ENCODE data around the gene NFKBIB. TPM values are rescaled to one million over a fixed set of nuclear protein-coding genes. Genes with fewer than 3 reads are reported as not detected.

The NFKBIB gene
- polyA plus RNA-seq, 1 of the 3 experiments (the other 2 are of a cell fraction) = 31.8 TPM

DNA sequence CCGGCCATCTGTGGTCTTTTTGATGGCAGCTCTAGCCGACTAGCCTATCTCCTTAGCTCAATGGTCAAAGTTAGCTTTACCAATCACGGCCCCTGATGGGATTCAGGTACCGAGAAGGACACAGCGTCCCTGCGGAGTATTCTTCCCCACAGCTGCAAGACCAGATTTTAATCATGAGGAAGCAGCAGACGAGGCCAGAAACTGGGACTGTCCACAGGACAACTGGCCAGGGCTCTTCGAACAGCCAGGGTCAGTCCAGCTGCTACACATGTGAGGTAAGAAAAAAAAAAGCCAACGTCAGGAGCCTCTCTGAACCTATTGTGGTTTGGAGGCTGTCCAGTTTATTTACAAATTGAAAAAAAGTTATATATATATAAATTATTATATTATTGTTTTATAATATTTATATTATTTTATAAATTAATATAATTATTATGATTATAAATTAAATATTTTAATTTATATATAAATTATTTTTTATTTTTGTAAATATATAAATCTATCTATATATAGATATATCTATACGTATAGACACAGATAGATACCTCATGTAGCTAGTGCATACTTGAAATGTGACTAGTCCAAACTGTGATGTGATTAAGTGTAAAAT lies 32.5 kb upstream of the NFKBIB start:
- Histone ChIP-seq H3K4me2 (no peak overlapping the region), H3K4me1 (ENCODE audit: control insufficient read depth in 1 of 2, insufficient read depth in 2 of 2, low read depth in 1 of 2, low read length in 1 of 2) (peaks cover 0 to 21% of the 10 kb centered on the region in 2 experiments; a peak in 1 of 4 replicates), H3K9ac (no peak overlapping the region), H3K9me2 (no peaks in the 10 kb centered on the region), H3K36me3 (replicated peaks in 1 of 2; ENCODE audit: control insufficient read depth in 1 of 2, insufficient read depth in 2 of 2, low read length in 1 of 2) (no peaks in the 10 kb centered on the region), H4K20me1 (ENCODE audit: insufficient read depth) (no peaks in the 10 kb centered on the region), H2AFZ (ENCODE audit: low read depth) (no peak overlapping the region), H3F3A (replicated peaks; ENCODE audit: insufficient read depth) (no peaks in the 10 kb centered on the region), H3K9me3 (no peaks in the 10 kb centered on the region), H3K27me3 (ENCODE audit: insufficient read depth) (no peaks in the 10 kb centered on the region), H3K79me2 (ENCODE audit: insufficient read depth) (no peaks in the 10 kb centered on the region), H3K4me3 (ENCODE audit: low read depth in 2 of 2, low read length in 1 of 2) (no peak overlapping the region), H3K27ac (ENCODE audit: low read depth in 2 of 2, low read length in 1 of 2) (peak overlapping the region in 1 of 2 experiments; percentile 18; a peak in 1 of 4 replicates)
- POLR2A ChIA-PET = interaction anchor here (0.6 kb wide), 1 partner anchor 50 kb away, joined by 3 read pairs; no protein-coding TSS in a partner anchor
- TF ChIP-seq SIN3A (IDR thresholded peaks at IDR 0.05; ENCODE audit: borderline replicate concordance, low read depth, low read length) = no peak
- TF ChIP-seq MAX (IDR thresholded peaks at IDR 0.05; ENCODE audit: low read depth) = no peak
- no peak for TF ChIP-seq RFX5 (IDR thresholded peaks at IDR 0.05; ENCODE audit: low read length)
- TF ChIP-seq EP300 (IDR thresholded peaks at IDR 0.05; ENCODE audit: borderline replicate concordance in 1 of 2, low read depth in 1 of 2, low read length in 1 of 2) = no peak
- TF ChIP-seq FOXJ3 (CRISPR knock-in tag; IDR thresholded peaks at IDR 0.05) = no peak
- TF ChIP-seq USF1 (IDR thresholded peaks at IDR 0.05; ENCODE audit: borderline replicate concordance, low read depth) = no peak
- DNase-seq = peak; percentile 38
- 82% methylated on average over 10 of the region's 10 CpGs for WGBS (ENCODE audit: low lambda C conversion rate)
- CTCF ChIA-PET = interaction anchor here (0.7 to 6.3 kb wide), 5 partner anchors 15 to 464 kb away, joined by 3 to 36 read pairs (median 4); partner anchors contain the start of gene FAM98C

- ChIA-PET CTCF (interaction anchor here (0.9 to 6.3 kb wide), 6 partner anchors 12 to 466 kb away, joined by 3 to 36 read pairs (median 4); partner anchors contain the start of genes ECH1 and FAM98C), POLR2A (interaction anchor here (1.0 kb wide), 2 partner anchors 19 to 36 kb away, joined by 3 to 4 read pairs; no protein-coding TSS in a partner anchor)
- H3K9me3 ChIP-seq = no peaks in the 10 kb centered on the region
- H3K27ac ChIP-seq (ENCODE audit: low read depth in 2 of 2, low read length in 1 of 2) = no peak overlapping the region
- H3K4me3 ChIP-seq (ENCODE audit: low read depth in 2 of 2, low read length in 1 of 2) = no peak overlapping the region
- H3K4me1 ChIP-seq (ENCODE audit: control insufficient read depth in 1 of 2, insufficient read depth in 2 of 2, low read depth in 1 of 2, low read length in 1 of 2) = peaks cover 0 to 15% of the 10 kb centered on the region in 2 experiments; a peak in 1 of 4 replicates
- no peak overlapping the region for H3K4me2 ChIP-seq
- H3K9me2 ChIP-seq = no peaks in the 10 kb centered on the region
- H3K36me3 ChIP-seq (replicated peaks in 1 of 2; ENCODE audit: control insufficient read depth in 1 of 2, insufficient read depth in 2 of 2, low read length in 1 of 2) = no peaks in the 10 kb centered on the region
- no peaks in the 10 kb centered on the region for H3F3A ChIP-seq (replicated peaks; ENCODE audit: insufficient read depth)
- WGBS (ENCODE audit: low lambda C conversion rate) = 86% methylated on average over 6 of the region's 6 CpGs
- H3K9ac ChIP-seq = no peak overlapping the region
- no peak overlapping the region for H2AFZ ChIP-seq (ENCODE audit: low read depth)
- TF ChIP-seq FOSL2 (IDR thresholded peaks at IDR 0.05; ENCODE audit: borderline replicate concordance, low read depth) (no peak), NFIC (IDR thresholded peaks at IDR 0.05; ENCODE audit: borderline replicate concordance) (no peak), TCF12 (IDR thresholded peaks at IDR 0.05) (no peak), ELF1 (IDR thresholded peaks at IDR 0.05) (no peak)
- no peak for DNase-seq
- no peaks in the 10 kb centered on the region for H4K20me1 ChIP-seq (ENCODE audit: insufficient read depth)
- no peaks in the 10 kb centered on the region for H3K27me3 ChIP-seq (ENCODE audit: insufficient read depth)
- no peaks in the 10 kb centered on the region for H3K79me2 ChIP-seq (ENCODE audit: insufficient read depth)
Observed at GRCh38 chr19:38868551-38868950, 31.2 kb upstream of the NFKBIB start.
